Activated CD8-positive, alpha-beta memory T cell treated with anti-CD3 and anti-CD28 coated beads for 36 hours (primary cell): ENCODE data around the gene STOM. TPM values are rescaled to one million over a fixed set of nuclear protein-coding genes. Genes with fewer than 3 reads are reported as not detected.
"Not testable (repeated sequence)": the region's sequence is repeated elsewhere in the genome, so short reads cannot be mapped to it uniquely, and the experiment has no call there.

Source experiments
- CTCF ChIA-PET: fragments of 350-600 bp; sonication (Branson Sonifier 250); formaldehyde crosslinking; loops from one replicate; lab custom pipeline; 2021; ENCODE audit warnings: antibody characterized with exemption; lab: Charles Lee
- POLR2A ChIA-PET: fragments of 350-600 bp; sonication (Branson Sonifier 250); formaldehyde crosslinking; loops from one replicate; lab custom pipeline; 2021; ENCODE audit warnings: antibody characterized with exemption; lab: Charles Lee
- total RNA-seq, 2 experiments: library from RNA; stranded (reverse); gene quantifications; one replicate each; pipeline ENCODE4 v1.2.3, GENCODE V29; 2021

Gene STOM, protein sequence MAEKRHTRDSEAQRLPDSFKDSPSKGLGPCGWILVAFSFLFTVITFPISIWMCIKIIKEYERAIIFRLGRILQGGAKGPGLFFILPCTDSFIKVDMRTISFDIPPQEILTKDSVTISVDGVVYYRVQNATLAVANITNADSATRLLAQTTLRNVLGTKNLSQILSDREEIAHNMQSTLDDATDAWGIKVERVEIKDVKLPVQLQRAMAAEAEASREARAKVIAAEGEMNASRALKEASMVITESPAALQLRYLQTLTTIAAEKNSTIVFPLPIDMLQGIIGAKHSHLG
- total RNA-seq = 10 to 100 TPM; 76.3 to 80.6 TPM

DNA sequence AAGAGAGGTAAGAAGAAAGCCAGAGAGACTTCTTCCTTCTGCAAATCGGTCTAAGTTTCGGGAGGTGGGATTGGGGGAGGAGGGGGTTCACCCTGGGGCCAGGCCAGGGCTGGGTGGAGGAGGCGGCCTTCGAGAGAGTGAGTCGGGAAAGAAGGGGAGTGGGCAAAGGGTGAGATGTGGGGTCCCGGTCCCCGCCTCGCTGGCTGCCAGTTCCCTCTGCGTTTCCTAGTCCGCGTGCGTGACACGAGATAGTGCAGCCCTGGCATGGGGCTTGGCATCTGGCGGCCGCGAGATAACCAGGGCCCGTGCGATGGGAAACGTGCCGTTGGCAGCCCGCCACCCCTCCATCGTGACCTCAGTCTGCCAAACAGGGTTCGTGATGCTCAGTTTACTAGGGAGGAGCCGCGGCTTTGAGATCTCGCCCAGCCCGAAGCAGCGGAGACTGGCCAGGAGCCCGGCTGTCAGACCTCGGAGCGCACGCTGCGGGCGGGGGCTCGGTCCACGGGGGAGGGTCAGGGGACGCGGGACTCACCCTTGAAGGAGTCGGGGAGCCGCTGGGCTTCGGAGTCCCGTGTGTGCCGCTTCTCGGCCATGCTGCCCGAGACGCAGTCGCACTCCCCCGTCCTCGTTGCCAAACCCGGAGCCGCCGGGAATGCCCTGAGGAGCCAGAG lies at the start of gene STOM:
Gene STOM (minus strand): TSS at position 656 of the 671 bp plus-strand sequence. CDS start 63 bp downstream, at position 593.
- ChIA-PET CTCF (interaction anchor here (1.1 to 1.4 kb wide), 2 partner anchors 16 to 49 kb away, joined by 7 to 10 read pairs; no protein-coding TSS in a partner anchor), POLR2A (interaction anchor here (0.6 to 0.9 kb wide), 4 partner anchors 10 to 154 kb away, joined by 3 read pairs; no protein-coding TSS in a partner anchor)

- ChIA-PET POLR2A (no interaction called here), CTCF (no interaction called here)
Measured at GRCh38 chr9:121411993-121412392, 41.9 kb upstream of the STOM start.

DNA sequence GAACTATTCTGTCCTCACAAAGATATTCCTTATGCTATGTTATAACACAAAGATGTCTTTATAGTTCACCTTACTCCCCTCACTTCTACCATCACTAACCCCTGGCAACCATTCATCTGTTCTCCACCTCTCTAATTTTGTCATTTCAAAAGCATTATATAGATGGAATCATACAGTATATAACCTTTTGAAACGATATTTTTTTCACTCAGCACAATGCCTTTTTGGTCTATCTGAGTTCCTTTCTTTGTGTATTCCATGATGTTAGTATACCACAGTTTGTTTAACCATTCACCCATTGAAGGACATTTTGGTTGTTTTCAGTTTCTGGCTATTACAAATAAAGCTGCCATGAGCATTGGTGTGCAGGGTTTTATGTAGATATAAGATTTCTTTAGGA lies 35.8 kb upstream of the STOM start:
- ChIA-PET POLR2A (no interaction called here), CTCF (interaction anchor here (1.5 kb wide), 1 partner anchor 86 kb away, joined by 5 read pairs; no protein-coding TSS in a partner anchor)

- POLR2A ChIA-PET = no interaction called here
- CTCF ChIA-PET = interaction anchor here (1.2 kb wide), 1 partner anchor 84 kb away, joined by 4 read pairs; no protein-coding TSS in a partner anchor
Measured at GRCh38 chr9:121404906-121405305, 34.9 kb upstream of the STOM start.

DNA sequence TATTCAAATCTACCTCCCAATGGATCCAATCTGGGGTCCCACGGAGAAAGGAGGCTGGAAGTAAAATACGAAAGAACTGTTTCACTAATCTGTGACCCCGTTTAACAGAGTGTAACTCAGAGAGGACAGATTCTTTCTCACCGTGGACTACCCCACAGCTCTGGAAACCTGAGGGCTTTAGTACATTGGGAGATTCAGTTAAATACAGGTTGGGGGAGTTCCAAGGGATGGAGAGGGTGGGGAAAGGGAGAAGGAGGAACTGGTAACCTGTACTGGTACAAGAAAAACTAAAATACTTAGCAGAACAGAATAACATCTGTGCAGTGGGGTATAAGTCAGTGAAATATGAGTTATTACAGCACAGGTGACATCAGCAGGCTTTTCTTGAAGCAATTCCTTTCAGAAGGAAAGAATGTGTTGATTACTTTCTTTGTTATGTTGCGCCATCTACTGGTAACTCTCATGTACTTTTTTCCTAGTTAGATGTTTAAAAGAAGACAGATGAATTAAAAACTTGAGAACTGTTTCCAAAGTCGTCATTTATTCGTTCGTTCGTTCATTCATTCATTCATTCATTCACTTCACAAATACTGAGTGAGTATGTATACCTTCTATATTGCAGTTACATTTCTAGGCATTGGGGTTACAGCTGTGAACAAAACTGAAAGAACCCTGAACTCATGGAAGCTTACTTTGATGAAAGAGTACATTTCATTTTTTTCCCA lies 30.0 kb upstream of the STOM start:
- POLR2A ChIA-PET = no interaction called here
- CTCF ChIA-PET = interaction anchor here (0.5 to 6.2 kb wide), 6 partner anchors 46 to 121 kb away, joined by 3 to 88 read pairs (median 4); no protein-coding TSS in a partner anchor

- CTCF ChIA-PET = interaction anchor here (0.5 to 6.2 kb wide), 7 partner anchors 46 to 121 kb away, joined by 3 to 88 read pairs (median 3); no protein-coding TSS in a partner anchor
- POLR2A ChIA-PET = no interaction called here
Measured at GRCh38 chr9:121399126-121399882, 29.3 kb upstream of the STOM start.

DNA sequence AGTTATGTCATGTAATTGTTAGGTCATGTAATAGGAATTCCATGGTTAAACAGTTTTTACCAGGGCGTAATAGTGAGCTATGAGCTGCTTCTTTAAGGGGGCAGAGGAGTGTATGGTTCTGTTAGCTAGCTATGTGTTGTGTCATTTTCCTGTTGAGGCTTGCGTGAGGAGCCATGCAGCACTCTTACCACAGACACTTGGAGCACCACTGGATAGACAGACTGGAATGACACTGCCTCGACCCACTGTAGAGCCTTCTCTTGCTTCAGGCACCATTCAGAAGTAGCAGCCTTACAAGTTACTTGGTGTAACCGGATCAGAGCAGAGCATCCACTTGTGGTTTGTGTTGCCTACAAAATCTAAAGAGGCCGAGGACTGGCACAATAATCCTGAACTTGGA lies 28.3 kb upstream of the STOM start:
- ChIA-PET POLR2A (no interaction called here), CTCF (interaction anchor here (1.3 to 6.2 kb wide), 2 partner anchors 78 to 120 kb away, joined by 3 to 88 read pairs; no protein-coding TSS in a partner anchor)

DNA sequence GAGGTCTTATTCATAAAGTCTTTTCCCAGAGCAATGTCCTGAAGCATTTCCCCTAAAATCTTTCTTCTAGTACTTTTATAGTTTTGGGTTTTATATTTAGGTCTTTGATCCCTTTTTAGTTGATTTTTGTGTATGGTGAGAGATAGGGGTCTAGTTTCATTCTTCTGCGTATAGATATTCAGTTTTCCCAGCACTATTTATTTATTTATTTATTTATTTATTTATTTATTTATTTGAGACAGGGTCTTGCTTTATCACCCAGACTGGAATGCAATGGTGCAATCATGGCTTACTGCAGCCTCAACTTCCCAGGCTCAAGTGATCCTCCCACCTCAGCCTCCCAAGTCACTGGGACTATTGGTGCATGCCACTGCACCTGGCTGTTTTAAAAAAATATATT lies 27.2 kb upstream of the STOM start:
- POLR2A ChIA-PET = not testable (repeated sequence)
- CTCF ChIA-PET = interaction anchor here (5.4 to 6.2 kb wide), 2 partner anchors 77 kb away, joined by 34 to 88 read pairs; no protein-coding TSS in a partner anchor

DNA sequence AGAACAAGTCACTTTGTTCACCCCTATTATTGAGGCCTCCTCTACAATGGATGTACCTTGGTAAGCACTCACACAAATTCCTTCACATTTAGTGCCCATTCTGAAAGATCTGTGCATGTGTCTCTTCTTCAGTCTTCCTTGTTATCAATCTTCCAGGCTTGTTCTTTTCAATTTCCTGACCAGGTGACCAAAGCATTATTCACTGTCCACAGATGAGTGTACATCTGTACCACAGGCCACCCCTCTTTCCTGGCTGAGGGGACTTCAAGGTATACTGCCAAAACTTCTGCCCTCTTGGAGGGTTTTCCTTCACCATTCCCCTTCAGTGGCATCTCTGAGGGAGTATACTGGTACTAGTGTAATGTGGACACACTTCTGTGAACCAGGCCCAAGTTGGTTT lies 25.5 kb upstream of the STOM start:
- CTCF ChIA-PET = interaction anchor here (5.4 kb wide), 1 partner anchor 75 kb away, joined by 34 read pairs; no protein-coding TSS in a partner anchor
- POLR2A ChIA-PET = no interaction called here

DNA sequence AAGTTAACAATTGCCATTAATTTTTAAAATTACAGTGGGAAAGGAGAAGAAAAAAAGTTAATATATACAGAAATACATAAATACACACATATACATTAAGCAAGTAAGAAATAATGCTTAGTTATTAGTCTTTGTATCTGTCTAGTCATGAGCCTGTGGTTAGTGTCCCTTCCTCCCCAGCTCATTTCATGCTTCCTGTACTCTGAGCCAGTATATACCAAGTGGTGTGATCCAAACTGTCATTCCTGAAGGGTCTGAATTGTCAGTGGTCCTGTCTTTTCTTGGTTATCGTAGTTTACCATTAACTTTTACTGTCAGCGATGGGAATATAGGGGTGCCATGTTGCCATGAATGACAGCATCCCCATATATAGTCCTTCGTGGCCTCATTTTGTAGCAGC lies 24.2 kb upstream of the STOM start:
- ChIA-PET POLR2A (no interaction called here), CTCF (interaction anchor here (5.4 kb wide), 1 partner anchor 74 kb away, joined by 34 read pairs; no protein-coding TSS in a partner anchor)

DNA sequence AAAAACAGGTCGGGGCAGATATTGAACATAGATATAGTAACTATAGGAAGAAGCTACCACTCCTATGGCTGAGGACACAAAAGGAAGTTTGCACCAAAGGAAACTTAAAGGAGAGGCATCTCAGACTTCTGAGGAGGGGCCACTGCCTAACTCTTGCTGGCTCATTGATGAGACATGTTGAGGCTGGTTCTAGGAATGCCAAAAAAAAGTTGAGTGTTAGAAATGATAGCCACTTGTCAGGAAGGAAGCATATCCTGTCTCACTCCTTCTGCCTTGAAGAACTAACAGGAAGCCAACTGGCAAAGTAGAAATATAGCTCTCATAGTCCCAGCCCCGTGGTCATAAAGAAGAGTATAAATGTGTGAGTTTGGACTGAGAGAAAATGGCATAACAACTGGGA lies 23.3 kb upstream of the STOM start:
- POLR2A ChIA-PET = no interaction called here
- CTCF ChIA-PET = interaction anchor here (0.7 to 5.4 kb wide), 2 partner anchors 15 to 73 kb away, joined by 5 to 34 read pairs; no protein-coding TSS in a partner anchor

DNA sequence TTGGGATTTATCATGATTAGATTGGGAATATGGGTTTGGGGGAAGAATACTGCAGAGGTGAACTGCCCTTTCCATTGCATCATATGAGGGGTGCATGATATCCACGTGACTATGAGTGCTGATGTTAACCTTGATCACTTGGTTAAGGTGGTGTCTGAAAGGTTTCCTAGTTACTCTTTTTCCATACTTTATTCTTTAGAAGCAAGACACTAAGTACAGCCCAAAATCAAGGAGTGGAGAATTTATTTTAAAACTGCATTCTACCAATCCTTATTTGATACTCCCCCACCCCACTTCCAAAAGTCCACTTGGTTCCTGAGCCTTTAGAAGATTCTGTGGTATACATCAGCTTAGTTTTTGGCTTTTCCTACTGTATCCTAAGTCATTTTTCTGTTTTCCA lies 20.3 kb upstream of the STOM start:
- POLR2A ChIA-PET = no interaction called here
- CTCF ChIA-PET = interaction anchor here (3.1 kb wide), 1 partner anchor 70 kb away, joined by 15 read pairs; no protein-coding TSS in a partner anchor

- POLR2A ChIA-PET = no interaction called here
- CTCF ChIA-PET = interaction anchor here (3.1 to 4.7 kb wide), 2 partner anchors 68 kb away, joined by 15 to 21 read pairs; no protein-coding TSS in a partner anchor
Measured at GRCh38 chr9:121388140-121388905, 18.3 kb upstream of the STOM start.

DNA sequence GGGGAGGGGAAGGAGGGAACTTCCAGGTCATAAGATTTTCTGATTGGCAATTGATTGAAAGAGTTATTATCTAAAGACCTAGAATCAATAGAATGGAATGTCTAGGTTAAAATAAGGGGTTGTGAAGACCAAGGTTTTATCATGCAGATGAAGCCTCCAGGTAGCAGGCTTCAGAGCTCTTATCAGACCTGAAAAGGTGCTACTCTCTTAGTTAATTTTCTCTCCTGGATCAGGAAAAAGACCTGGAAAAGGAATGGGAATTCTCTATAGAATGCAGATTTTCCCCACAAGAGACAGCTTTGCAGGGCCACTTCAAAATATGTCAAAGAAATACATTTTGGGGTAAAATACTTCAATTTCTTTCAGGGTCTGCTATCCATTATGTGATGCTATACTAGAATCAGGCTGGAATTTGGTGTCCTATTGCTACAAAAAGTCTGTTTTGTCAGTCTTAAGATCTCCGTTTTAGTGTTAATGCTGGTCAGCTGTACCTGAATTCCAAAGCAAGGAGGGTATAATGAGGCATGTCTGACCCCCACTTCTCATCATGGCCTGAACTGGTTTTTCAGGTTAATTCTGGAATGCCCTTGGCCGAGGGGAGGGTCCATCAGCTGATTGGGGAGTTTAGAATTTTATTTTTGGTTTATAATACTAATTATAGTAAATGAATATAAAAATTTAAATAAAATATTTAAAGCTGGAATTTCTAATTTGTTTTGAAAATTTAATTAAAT lies 16.6 kb upstream of the STOM start:
- ChIA-PET CTCF (interaction anchor here (4.7 kb wide), 1 partner anchor 66 kb away, joined by 21 read pairs; no protein-coding TSS in a partner anchor), POLR2A (no interaction called here)

- CTCF ChIA-PET = interaction anchor here (4.7 kb wide), 1 partner anchor 63 kb away, joined by 21 read pairs; no protein-coding TSS in a partner anchor
- POLR2A ChIA-PET = no interaction called here
Measured at GRCh38 chr9:121383715-121384114, 13.7 kb upstream of the STOM start.

GRCh38 chr9:121380846-121381245 lies 10.8 kb upstream of the STOM start:
- POLR2A ChIA-PET = no interaction called here
- CTCF ChIA-PET = interaction anchor here (0.6 to 10.4 kb wide), 3 partner anchors 60 to 167 kb away, joined by 3 to 76 read pairs (median 3); no protein-coding TSS in a partner anchor
